Mesenchymal stem cell (in vitro differentiated cells and primary cell): Measurements from ENCODE around the gene CACNA2D3.

Experiments
- DNase-seq: peaks from one replicate; pipeline ENCODE4 v3.0.0-alpha.2; 2013
- H2AFZ ChIP-seq: one replicate; pipeline ENCODE4 v1.6.1; 2013; ENCODE audit warnings: low read depth, mild to moderate bottlenecking, control low read depth, inconsistent platforms, low read length, moderate library complexity
- H2AK5ac ChIP-seq: 2 replicates; pipeline ENCODE4 v1.6.1; 2013; ENCODE audit warnings: low read length, moderate library complexity, mild to moderate bottlenecking, inconsistent platforms; ENCODE audit not compliant: severe bottlenecking
- H2BK120ac ChIP-seq: one replicate; pipeline ENCODE4 v1.6.1; 2013; ENCODE audit warnings: low read depth, mild to moderate bottlenecking, inconsistent platforms, low read length, moderate library complexity
- H2BK12ac ChIP-seq, 2 experiments: one replicate each; pipeline ENCODE4 v1.6.1; 2013; ENCODE audit warnings: inconsistent platforms in 2 of 2, low read length in 2 of 2, mild to moderate bottlenecking in 2 of 2, moderate library complexity in 2 of 2, control low read depth in 1 of 2
- H2BK15ac ChIP-seq: one replicate; pipeline ENCODE4 v1.6.1; 2013; ENCODE audit warnings: mild to moderate bottlenecking, low read depth, inconsistent platforms; ENCODE audit not compliant: poor library complexity, severe bottlenecking
- H2BK5ac ChIP-seq: 2 replicates; pipeline ENCODE4 v1.6.1; 2013; ENCODE audit warnings: low read depth, mild to moderate bottlenecking, low read length, control low read depth, inconsistent platforms; ENCODE audit not compliant: poor library complexity, severe bottlenecking
- H3K14ac ChIP-seq, 2 experiments: one replicate each; pipeline ENCODE4 v1.6.1; 2013; ENCODE audit warnings: inconsistent platforms in 2 of 2, low read length in 2 of 2, control low read depth in 1 of 2, mild to moderate bottlenecking in 1 of 2, moderate library complexity in 1 of 2
- H3K18ac ChIP-seq, 2 experiments: one replicate each; pipeline ENCODE4 v1.6.1; 2013; ENCODE audit warnings: inconsistent platforms in 2 of 2, low read length in 2 of 2, control low read depth in 1 of 2, low read depth in 1 of 2, mild to moderate bottlenecking in 1 of 2
- H3K23ac ChIP-seq, 2 experiments: one replicate each; pipeline ENCODE4 v1.6.1; 2013; ENCODE audit warnings: inconsistent platforms in 2 of 2, low read length in 2 of 2, mild to moderate bottlenecking in 2 of 2, moderate library complexity in 2 of 2, control low read depth in 1 of 2
- H3K27ac ChIP-seq: 2 replicates; pipeline ENCODE4 v1.5.1; 2013; ENCODE audit warnings: mild to moderate bottlenecking, moderate library complexity, low read length, control low read depth, inconsistent platforms; ENCODE audit not compliant: poor library complexity, severe bottlenecking
- H3K27me3 ChIP-seq, 2 experiments: 2 replicates each; pipeline versions ENCODE4 v1.6.1 to v1.7.0; 2013; ENCODE audit warnings: low read length in 2 of 2, mild to moderate bottlenecking in 2 of 2, moderate library complexity in 2 of 2, control low read depth in 1 of 2, inconsistent platforms in 1 of 2; ENCODE audit not compliant: control insufficient read depth in 1 of 2, insufficient read depth in 1 of 2
- H3K36me3 ChIP-seq, 2 experiments: 2 replicates each; pipeline versions ENCODE4 v1.6.1 to v1.7.0; 2013; ENCODE audit warnings: low read length in 2 of 2, control low read depth in 1 of 2, inconsistent platforms in 1 of 2, low read depth in 1 of 2, mild to moderate bottlenecking in 1 of 2; ENCODE audit not compliant: insufficient read depth in 2 of 2, control insufficient read depth in 1 of 2
- H3K4ac ChIP-seq, 2 experiments: one replicate each; pipeline ENCODE4 v1.6.1; 2013; ENCODE audit warnings: inconsistent platforms in 2 of 2, low read length in 2 of 2, mild to moderate bottlenecking in 2 of 2, moderate library complexity in 2 of 2, control low read depth in 1 of 2, low read depth in 1 of 2
- H3K4me1 ChIP-seq: 2 replicates; pipeline ENCODE4 v1.6.1; 2013; ENCODE audit warnings: low read depth, low read length, control low read depth; ENCODE audit not compliant: control insufficient read depth, insufficient read depth
- H3K4me2 ChIP-seq: 2 replicates; pipeline ENCODE4 v1.6.1; 2013; ENCODE audit warnings: low read length, mild to moderate bottlenecking, inconsistent platforms; ENCODE audit not compliant: poor library complexity, severe bottlenecking
- H3K4me3 ChIP-seq, 2 experiments: 2 replicates each; pipeline versions ENCODE4 v1.5.1 to v1.7.0; 2013; ENCODE audit warnings: low read length in 2 of 2, mild to moderate bottlenecking in 2 of 2, control low read depth in 1 of 2, low read depth in 1 of 2; ENCODE audit not compliant: insufficient read depth in 1 of 2
- H3K79me1 ChIP-seq: replicated peaks from 2 replicates; pipeline ENCODE4 v1.6.1; 2013; ENCODE audit warnings: mild to moderate bottlenecking, control low read depth, low read length, inconsistent platforms; ENCODE audit not compliant: poor library complexity, severe bottlenecking
- H3K9ac ChIP-seq: 2 replicates; pipeline ENCODE4 v1.7.0; 2013; ENCODE audit warnings: mild to moderate bottlenecking, low read length, moderate library complexity
- H3K9me3 ChIP-seq: 2 replicates; pipeline ENCODE4 v1.7.0; 2013; ENCODE audit warnings: mild to moderate bottlenecking, low read length; ENCODE audit not compliant: control insufficient read depth
- H4K8ac ChIP-seq: one replicate; pipeline ENCODE4 v1.6.1; 2013; ENCODE audit warnings: inconsistent platforms, mild to moderate bottlenecking, low read length, moderate library complexity
- H4K91ac ChIP-seq: one replicate; pipeline ENCODE4 v1.6.1; 2013; ENCODE audit warnings: mild to moderate bottlenecking, low read length, inconsistent platforms
- WGBS: methylation state at CpG from one replicate; pipeline ENCODE4 v1.1.7; 2013; ENCODE audit warnings: mixed read lengths; 5-methylcytosine and 5-hydroxymethylcytosine counted together

CACNA2D3 gene

DNA sequence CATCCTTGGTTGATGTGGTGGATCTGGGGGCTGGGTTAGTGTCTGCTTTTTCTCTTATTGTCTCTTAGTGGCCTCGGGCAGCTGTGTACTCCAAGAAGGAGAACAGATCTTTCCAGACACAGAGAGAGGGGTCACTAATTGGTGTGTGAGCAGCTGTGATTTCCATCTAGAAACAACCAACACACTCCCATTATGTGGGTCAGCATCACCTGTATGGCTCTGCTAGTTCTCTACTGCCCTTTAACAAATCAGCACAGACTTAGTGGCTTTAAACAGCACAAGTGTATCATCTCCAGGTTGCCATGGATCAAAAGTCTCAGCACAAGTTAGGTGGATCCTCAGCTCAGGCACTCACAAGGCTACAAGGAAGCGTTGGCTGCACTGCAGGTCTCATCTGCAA is 648.7 kb downstream of the CACNA2D3 start:
- Histone ChIP-seq H3K36me3 (no peaks in the 10 kb centered on the region), H4K8ac (peak overlapping the region; percentile 24), H3K18ac (peak overlapping the region in 1 of 2 experiments; percentile 48), H2BK5ac (no peak overlapping the region), H3K14ac (peak overlapping the region in 1 of 2 experiments; percentile 26), H3K27me3 (peaks cover 0 to 6% of the 10 kb centered on the region in 2 experiments), H2AK5ac (no peak overlapping the region), H3K79me1 (no peaks in the 10 kb centered on the region), H3K4ac (no peak overlapping the region), H2BK12ac (peak overlapping the region in 1 of 2 experiments; percentile 71), H3K4me3 (no peak overlapping the region), H3K27ac (no peak overlapping the region), H3K9me3 (no peaks in the 10 kb centered on the region), H3K9ac (no peak overlapping the region), H4K91ac (peak overlapping the region; percentile 32), H2BK120ac (no peak overlapping the region), H3K23ac (no peak overlapping the region), H2AFZ (no peak overlapping the region), H3K4me1 (peaks cover 2% of the 10 kb centered on the region), H2BK15ac (no peak overlapping the region), H3K4me2 (no peak overlapping the region)
- WGBS = 73% methylated on average over 1 of the region's 2 CpGs
- DNase-seq = no peak

DNA sequence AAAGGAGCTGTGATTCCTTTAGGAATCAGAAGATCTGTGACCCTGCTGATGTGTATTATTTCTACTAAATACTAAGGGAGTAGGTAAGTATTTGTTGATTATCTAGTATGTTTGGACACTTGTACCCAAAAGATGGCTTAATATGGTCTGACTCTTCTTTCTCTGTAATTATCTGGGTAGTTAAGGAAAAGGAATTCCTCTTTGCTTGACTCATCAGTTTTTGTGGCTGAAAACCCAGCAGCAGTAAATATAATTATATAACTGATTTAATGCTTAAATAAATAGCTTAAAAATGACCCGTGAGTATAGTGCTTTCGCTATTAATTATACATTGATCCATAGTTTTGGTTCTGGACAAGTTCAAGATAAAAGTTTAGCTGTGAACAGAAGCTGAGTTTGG is 649.7 kb downstream of the CACNA2D3 start:
- no peak overlapping the region for H3K9ac ChIP-seq
- 80% methylated on average over 1 of the region's 2 CpGs for WGBS
- no peak overlapping the region for H2BK5ac ChIP-seq
- H3K4me1 ChIP-seq = peaks cover 2% of the 10 kb centered on the region
- no peak overlapping the region for H4K8ac ChIP-seq
- DNase-seq = peak; percentile 29
- no peak overlapping the region for H3K14ac ChIP-seq
- no peaks in the 10 kb centered on the region for H3K9me3 ChIP-seq
- no peak overlapping the region for H2AFZ ChIP-seq
- H3K4me2 ChIP-seq = no peak overlapping the region
- no peak overlapping the region for H2BK120ac ChIP-seq
- no peaks in the 10 kb centered on the region for H3K79me1 ChIP-seq
- H2BK12ac ChIP-seq = no peak overlapping the region
- no peak overlapping the region for H3K18ac ChIP-seq
- no peak overlapping the region for H4K91ac ChIP-seq
- no peak overlapping the region for H3K4me3 ChIP-seq
- no peak overlapping the region for H2BK15ac ChIP-seq
- no peak overlapping the region for H3K27ac ChIP-seq
- no peaks in the 10 kb centered on the region for H3K36me3 ChIP-seq
- no peak overlapping the region for H2AK5ac ChIP-seq
- no peak overlapping the region for H3K4ac ChIP-seq
- no peak overlapping the region for H3K23ac ChIP-seq
- H3K27me3 ChIP-seq = peaks cover 0 to 6% of the 10 kb centered on the region in 2 experiments

DNA sequence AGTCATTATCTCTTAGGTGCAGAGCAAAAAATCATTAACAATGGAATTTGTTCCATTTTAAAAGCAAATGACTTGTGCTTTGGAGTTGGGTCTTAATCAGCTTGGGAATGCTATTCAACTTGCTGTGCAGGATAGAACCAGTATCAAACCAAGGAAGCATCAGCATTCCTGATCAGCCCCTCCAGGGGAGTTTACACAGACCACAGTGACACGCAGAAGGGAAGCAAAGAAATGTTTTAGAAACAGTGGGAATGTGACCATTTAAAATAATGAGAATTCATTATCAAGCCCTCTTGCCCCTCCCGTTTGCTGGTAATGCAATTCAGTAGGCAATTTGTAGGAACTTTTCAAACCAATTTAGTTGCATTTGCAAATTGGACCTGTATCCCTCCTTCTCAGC is 650.4 kb downstream of the CACNA2D3 start:
- H3K18ac ChIP-seq = no peak overlapping the region
- H3K27me3 ChIP-seq = peaks cover 0 to 6% of the 10 kb centered on the region in 2 experiments
- H3K23ac ChIP-seq = no peak overlapping the region
- H3K4me2 ChIP-seq = no peak overlapping the region
- H3K9me3 ChIP-seq = no peaks in the 10 kb centered on the region
- no peak overlapping the region for H3K9ac ChIP-seq
- H2AFZ ChIP-seq = no peak overlapping the region
- no peak overlapping the region for H4K8ac ChIP-seq
- H3K4ac ChIP-seq = no peak overlapping the region
- H4K91ac ChIP-seq = no peak overlapping the region
- DNase-seq = no peak
- H3K27ac ChIP-seq = no peak overlapping the region
- H3K4me3 ChIP-seq = no peak overlapping the region
- no peaks in the 10 kb centered on the region for H3K79me1 ChIP-seq
- H2BK5ac ChIP-seq = no peak overlapping the region
- WGBS = 92% methylated on average over 1 of the region's 2 CpGs
- no peak overlapping the region for H3K14ac ChIP-seq
- no peak overlapping the region for H2BK120ac ChIP-seq
- H3K4me1 ChIP-seq = peaks cover 2% of the 10 kb centered on the region
- no peak overlapping the region for H2AK5ac ChIP-seq
- no peak overlapping the region for H2BK15ac ChIP-seq
- no peak overlapping the region for H2BK12ac ChIP-seq
- H3K36me3 ChIP-seq = no peaks in the 10 kb centered on the region

DNA sequence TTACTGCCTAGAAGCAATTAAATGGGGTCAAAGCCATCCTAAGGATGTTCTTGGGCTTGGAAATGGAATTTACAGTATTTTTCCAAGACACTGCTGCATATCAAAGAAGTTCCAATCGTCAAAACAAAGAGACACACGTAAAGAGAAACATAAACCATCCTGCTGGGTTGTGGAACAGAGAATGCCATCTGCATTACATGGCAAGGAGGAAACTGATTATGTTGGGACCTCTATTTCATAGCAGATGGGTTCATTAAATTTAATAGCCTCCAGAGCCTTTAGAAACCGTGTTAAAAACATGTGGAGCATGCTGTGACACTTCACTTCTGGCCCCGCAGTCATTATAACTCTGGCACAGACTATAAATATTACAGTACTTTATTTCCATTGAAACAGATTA is 650.9 kb downstream of the CACNA2D3 start:
- Histone ChIP-seq H3K27ac (no peak overlapping the region), H2BK15ac (no peak overlapping the region), H3K9me3 (no peaks in the 10 kb centered on the region), H3K36me3 (no peaks in the 10 kb centered on the region), H3K23ac (no peak overlapping the region), H3K4ac (no peak overlapping the region), H3K9ac (no peak overlapping the region), H2BK12ac (no peak overlapping the region), H3K27me3 (peaks cover 0 to 6% of the 10 kb centered on the region in 2 experiments), H2AFZ (no peak overlapping the region), H3K4me1 (peaks cover 2% of the 10 kb centered on the region), H2BK120ac (no peak overlapping the region), H3K4me2 (no peak overlapping the region), H3K4me3 (no peak overlapping the region), H4K91ac (no peak overlapping the region), H2AK5ac (no peak overlapping the region), H3K79me1 (no peaks in the 10 kb centered on the region), H2BK5ac (no peak overlapping the region), H3K18ac (no peak overlapping the region), H3K14ac (no peak overlapping the region), H4K8ac (no peak overlapping the region)
- no peak for DNase-seq
- 64% methylated on average over 4 of the region's 4 CpGs for WGBS
